ENCODE results near the gene MMD. TPM values are rescaled to one million over a fixed set of nuclear protein-coding genes. Genes with fewer than 3 reads are reported as not detected.

MMD gene
- total and polyA plus RNA-seq, 9 of the 15 experiments (the other 6 are each of a cell fraction or from before 2014, with no cell fraction given), result 3.1 to 18.9 (median 10.7) TPM

- TF ChIP-seq ELF2 (CRISPR knock-in tag; IDR thresholded peaks at IDR 0.05) (0 out of 2 replicates have a peak, but pooled peaks have one; percentile 21), GTF2F1 (IDR thresholded peaks at IDR 0.05; ENCODE audit: low read depth, low read length) (no peak), RBM39 (optimal IDR thresholded peaks at IDR 0.05; ENCODE audit: low read depth, low read length) (no peak), SUPT5H (IDR thresholded peaks at IDR 0.05) (no peak), ZNF311 (CRISPR knock-in tag; IDR thresholded peaks at IDR 0.05) (no peak), POU5F1 (IDR thresholded peaks at IDR 0.05; ENCODE audit: borderline replicate concordance, low read depth, low read length, partially characterized antibody) (no peak), DMBX1 (CRISPR knock-in tag; IDR thresholded peaks at IDR 0.05; ENCODE audit: borderline replicate concordance) (peak; percentile 35; the same call in 1 of the 2 replicates), NR2C2 (CRISPR knock-in tag; IDR thresholded peaks at IDR 0.05) (no peak), NR2C2 (tag; IDR thresholded peaks at IDR 0.05) (0 out of 2 replicates have a peak, but pooled peaks have one; percentile 67), ZSCAN32 (CRISPR knock-in tag; IDR thresholded peaks at IDR 0.05) (no peak), ZNF609 (CRISPR knock-in tag; IDR thresholded peaks at IDR 0.05; ENCODE audit: borderline replicate concordance) (no peak), ZNF699 (CRISPR knock-in tag; IDR thresholded peaks at IDR 0.05; ENCODE audit: insufficient replicate concordance) (no peak)
These were observed 77.6 kb downstream of the MMD start (continued) for GRCh38 chr17:55343900-55344513.

All from K562 (cell line).